ENCODE measurements around the gene DNAJC18. TPM values are rescaled to one million over a fixed set of nuclear protein-coding genes. Genes with fewer than 3 reads are reported as not detected.
A peak's percentile ranks its signal among the peaks of the same experiment; 100 is the strongest.

The DNAJC18 gene
- total and polyA plus RNA-seq, 2 experiments from 2014 or later, result 13.4 to 18.9 TPM

- H2AFZ ChIP-seq, result no peak overlapping the region
- H3K27ac Mint-ChIP-seq, result no peak overlapping the region
- no peak overlapping the region for H3K27ac ChIP-seq (ENCODE audit: low read depth)
- H3K36me3 Mint-ChIP-seq (ENCODE audit: low read depth), result no peaks in the 10 kb centered on the region; the same call in 2 of the 3 replicates
- H3K27me3 ChIP-seq (ENCODE audit: insufficient read depth), result no peaks in the 10 kb centered on the region
- no peaks in the 10 kb centered on the region for H4K20me1 ChIP-seq (replicated peaks; ENCODE audit: insufficient read depth)
- H3K4me3 Mint-ChIP-seq, result no peak overlapping the region
- H3K36me3 ChIP-seq (ENCODE audit: insufficient read depth), result no peaks in the 10 kb centered on the region
- H3K9me2 ChIP-seq (ENCODE audit: insufficient read depth), result no peaks in the 10 kb centered on the region
- H3K9me3 Mint-ChIP-seq, result no peaks in the 10 kb centered on the region
- TF ChIP-seq ETS1 (IDR thresholded peaks at IDR 0.05) (no peak), CREB1 (CRISPR knock-in tag; IDR thresholded peaks at IDR 0.05; ENCODE audit: low read depth) (no peak), ZNF462 (CRISPR knock-in tag; IDR thresholded peaks at IDR 0.05) (no peak), CTCF (conservative IDR thresholded peaks at IDR 0.05; ENCODE audit: low read depth in 2 of 2) (peak in 1 of 2 experiments; percentile 33; a peak in 2 of 4 replicates)
- H3K27me3 Mint-ChIP-seq (ENCODE audit: insufficient read depth, low read depth, poor library complexity), result peaks cover 14% of the 10 kb centered on the region
- no peak overlapping the region for H3K4me2 ChIP-seq
- DNase-seq (ENCODE audit: low spot score) (no peak), ATAC-seq (no peak)
- no peaks in the 10 kb centered on the region for H3K79me2 ChIP-seq (replicated peaks; ENCODE audit: insufficient read depth)
- H3K4me1 ChIP-seq (ENCODE audit: insufficient read depth), result peaks cover 12% of the 10 kb centered on the region
- no peak overlapping the region for H3K4me3 ChIP-seq
- H3F3A ChIP-seq (replicated peaks; ENCODE audit: low read depth), result no peaks in the 10 kb centered on the region
- H3K4me1 Mint-ChIP-seq, result peaks cover 27% of the 10 kb centered on the region
Measured at GRCh38 chr5:139385061-139386049, 54.0 kb downstream of the DNAJC18 start.
